K562 (cell line): ENCODE data around the gene GNG14. TPM values are rescaled to one million over a fixed set of nuclear protein-coding genes. Genes with fewer than 3 reads are reported as not detected.

Experiments
- CREM ChIP-seq: IDR thresholded peaks from 2 replicates; pipeline ENCODE4 v1.6.1; 2014; ENCODE audit warnings: antibody characterized with exemption, low read depth
- EWSR1 ChIP-seq: fragments of 450-650 bp; IDR thresholded peaks from 2 replicates; pipeline ENCODE4 v1.6.1; 2018; ENCODE audit warnings: borderline replicate concordance, mild to moderate bottlenecking, low read depth, moderate library complexity; ENCODE audit not compliant: partially characterized antibody
- GABPB1 ChIP-seq: sonication (generic); formaldehyde crosslinking; IDR thresholded peaks from 2 replicates; pipeline ENCODE4 v1.8.0; 2022; ENCODE audit warnings: mild to moderate bottlenecking, missing genetic modification reagents
- MYNN ChIP-seq, 2 experiments: sonication (generic); formaldehyde crosslinking in 1 of 2; IDR thresholded peaks; 2 replicates each; pipeline versions ENCODE4 v1.5.0 to v1.6.1; 2016 to 2020; ENCODE audit warnings: antibody characterized with exemption in 1 of 2, missing genetic modification reagents in 1 of 2
- NELFE ChIP-seq: IDR thresholded peaks from 2 replicates; pipeline ENCODE4 v1.6.1; 2011; ENCODE audit warnings: mild to moderate bottlenecking; ENCODE audit not compliant: insufficient read depth, insufficient read length
- NKRF ChIP-seq: fragments of 450-650 bp; IDR thresholded peaks from 2 replicates; pipeline ENCODE4 v1.6.1; 2016; ENCODE audit warnings: borderline replicate concordance
- PML ChIP-seq: IDR thresholded peaks from 2 replicates; pipeline ENCODE4 v1.6.1; 2012; ENCODE audit warnings: low read length, inconsistent platforms
- POLR2AphosphoS5 ChIP-seq: IDR thresholded peaks from 2 replicates; pipeline ENCODE4 v1.6.1; 2011; ENCODE audit warnings: mild to moderate bottlenecking, low read depth, low read length, moderate library complexity; ENCODE audit not compliant: control insufficient read depth, insufficient read depth
- PTBP1 ChIP-seq: fragments of 200-400 bp; formaldehyde crosslinking; IDR thresholded peaks from 2 replicates; pipeline ENCODE4 v1.6.1; 2017; ENCODE audit warnings: low read depth, low read length
- RBM15 ChIP-seq: fragments of 200-400 bp; formaldehyde crosslinking; IDR thresholded peaks from 2 replicates; pipeline ENCODE4 v1.6.1; 2018; ENCODE audit warnings: mild to moderate bottlenecking, low read length, moderate library complexity; ENCODE audit not compliant: insufficient read depth
- TBL1XR1 ChIP-seq, 2 experiments: IDR thresholded peaks; 2 replicates each; pipeline ENCODE4 v1.6.1; 2012; ENCODE audit warnings: improper control_type of control experiment in 2 of 2, low read length in 2 of 2, mild to moderate bottlenecking in 1 of 2
- ZBED1 ChIP-seq: IDR thresholded peaks from 2 replicates; pipeline ENCODE4 v1.6.1; 2014
- ZNF586 ChIP-seq: fragments of 450-650 bp; formaldehyde crosslinking; conservative IDR thresholded peaks from 2 replicates; pipeline ENCODE4 v1.4.0; 2020; ENCODE audit warnings: mild to moderate bottlenecking, moderate library complexity
- ZNF644 ChIP-seq: fragments of 200-800 bp; sonication (Bioruptor generic); IDR thresholded peaks from 2 replicates; pipeline ENCODE4 v1.6.1; 2016; ENCODE audit warnings: low read depth, missing genetic modification characterization, missing compliant biosample characterization
- ZNF79 ChIP-seq: fragments of 250-450 bp; sonication (Bioruptor Pico); IDR thresholded peaks from 2 replicates; pipeline ENCODE4 v1.4.0; 2020; ENCODE audit warnings: low read depth, mild to moderate bottlenecking, moderate library complexity
- polyA plus RNA-seq, 8 experiments: library from polyadenylated mRNA; depleted of rRNA in 4 of 8; stranded (reverse) in 5 of 8; unstranded in 3 of 8; fragments of >200 nt; fragmentation: Nextera tagmentation in 2 of 8; fragmentation: Illumina TruSeq in 1 of 8; extraction: Ambion mirVana in 2 of 8; extraction: Trizol in 1 of 8; gene quantifications; 2 replicates each; pipeline versions ENCODE4 v1.2.1 to v1.2.3, GENCODE V29; 2011 to 2014; ENCODE audit warnings: inconsistent platforms in 1 of 8, missing spikeins in 1 of 8
- total RNA-seq, 7 experiments: library from RNA; depleted of rRNA in 6 of 7; stranded (reverse); fragments of >200 nt in 6 of 7; fragmentation: Illumina TruSeq in 2 of 7; extraction: Trizol in 2 of 7; gene quantifications; 2 replicates each; pipeline versions ENCODE4 v1.2.1 to v1.2.3, GENCODE V29; 2011 to 2021; ENCODE audit warnings: low replicate concordance in 1 of 7
- TF ChIP-seq, protein P1 (sequence below), 2 experiments: fragments of 450-650 bp; IDR thresholded peaks; 2 replicates each; pipeline ENCODE4 v1.6.1; 2016; ENCODE audit warnings: mild to moderate bottlenecking in 2 of 2, borderline replicate concordance in 1 of 2, low read depth in 1 of 2, moderate library complexity in 1 of 2

Gene GNG14
- total and polyA plus RNA-seq, 9 of the 15 experiments (the other 6 are each of a cell fraction or from before 2014, with no cell fraction given), result not detected

GRCh38 chr19:12696366-12697335, 8.9 kb downstream of the GNG14 start, which contains the start of gene FBXW9 (continued):
- TF ChIP-seq CREM (peak; percentile 99), RBM15 (no peak), GABPB1 (CRISPR knock-in tag) (peak; percentile 98), MYNN (IDR thresholded peaks at IDR 0.05) (0 out of 2 replicates have a peak, but pooled peaks have one; percentile 35), MYNN (CRISPR knock-in tag; IDR thresholded peaks at IDR 0.05) (no peak), ZNF644 (tag) (no peak), EWSR1 (no peak), POLR2AphosphoS5 (peak; percentile 86), PTBP1 (0 out of 2 replicates have a peak, but pooled peaks have one; percentile 21), NKRF (peak; percentile 99; the same call in 1 of the 2 replicates), TBL1XR1 (IDR thresholded peaks at IDR 0.05; ENCODE audit: low read length in 2 of 2) (peak in 1 of 2 experiments; percentile 55; a peak in 1 of 4 replicates), ZBED1 (no peak), NELFE (no peak), ZNF79 (CRISPR knock-in tag) (no peak), ZNF586 (CRISPR knock-in tag) (no peak), PML (peak; percentile 61; the same call in 1 of the 2 replicates)
- TF ChIP-seq, protein P1, sequence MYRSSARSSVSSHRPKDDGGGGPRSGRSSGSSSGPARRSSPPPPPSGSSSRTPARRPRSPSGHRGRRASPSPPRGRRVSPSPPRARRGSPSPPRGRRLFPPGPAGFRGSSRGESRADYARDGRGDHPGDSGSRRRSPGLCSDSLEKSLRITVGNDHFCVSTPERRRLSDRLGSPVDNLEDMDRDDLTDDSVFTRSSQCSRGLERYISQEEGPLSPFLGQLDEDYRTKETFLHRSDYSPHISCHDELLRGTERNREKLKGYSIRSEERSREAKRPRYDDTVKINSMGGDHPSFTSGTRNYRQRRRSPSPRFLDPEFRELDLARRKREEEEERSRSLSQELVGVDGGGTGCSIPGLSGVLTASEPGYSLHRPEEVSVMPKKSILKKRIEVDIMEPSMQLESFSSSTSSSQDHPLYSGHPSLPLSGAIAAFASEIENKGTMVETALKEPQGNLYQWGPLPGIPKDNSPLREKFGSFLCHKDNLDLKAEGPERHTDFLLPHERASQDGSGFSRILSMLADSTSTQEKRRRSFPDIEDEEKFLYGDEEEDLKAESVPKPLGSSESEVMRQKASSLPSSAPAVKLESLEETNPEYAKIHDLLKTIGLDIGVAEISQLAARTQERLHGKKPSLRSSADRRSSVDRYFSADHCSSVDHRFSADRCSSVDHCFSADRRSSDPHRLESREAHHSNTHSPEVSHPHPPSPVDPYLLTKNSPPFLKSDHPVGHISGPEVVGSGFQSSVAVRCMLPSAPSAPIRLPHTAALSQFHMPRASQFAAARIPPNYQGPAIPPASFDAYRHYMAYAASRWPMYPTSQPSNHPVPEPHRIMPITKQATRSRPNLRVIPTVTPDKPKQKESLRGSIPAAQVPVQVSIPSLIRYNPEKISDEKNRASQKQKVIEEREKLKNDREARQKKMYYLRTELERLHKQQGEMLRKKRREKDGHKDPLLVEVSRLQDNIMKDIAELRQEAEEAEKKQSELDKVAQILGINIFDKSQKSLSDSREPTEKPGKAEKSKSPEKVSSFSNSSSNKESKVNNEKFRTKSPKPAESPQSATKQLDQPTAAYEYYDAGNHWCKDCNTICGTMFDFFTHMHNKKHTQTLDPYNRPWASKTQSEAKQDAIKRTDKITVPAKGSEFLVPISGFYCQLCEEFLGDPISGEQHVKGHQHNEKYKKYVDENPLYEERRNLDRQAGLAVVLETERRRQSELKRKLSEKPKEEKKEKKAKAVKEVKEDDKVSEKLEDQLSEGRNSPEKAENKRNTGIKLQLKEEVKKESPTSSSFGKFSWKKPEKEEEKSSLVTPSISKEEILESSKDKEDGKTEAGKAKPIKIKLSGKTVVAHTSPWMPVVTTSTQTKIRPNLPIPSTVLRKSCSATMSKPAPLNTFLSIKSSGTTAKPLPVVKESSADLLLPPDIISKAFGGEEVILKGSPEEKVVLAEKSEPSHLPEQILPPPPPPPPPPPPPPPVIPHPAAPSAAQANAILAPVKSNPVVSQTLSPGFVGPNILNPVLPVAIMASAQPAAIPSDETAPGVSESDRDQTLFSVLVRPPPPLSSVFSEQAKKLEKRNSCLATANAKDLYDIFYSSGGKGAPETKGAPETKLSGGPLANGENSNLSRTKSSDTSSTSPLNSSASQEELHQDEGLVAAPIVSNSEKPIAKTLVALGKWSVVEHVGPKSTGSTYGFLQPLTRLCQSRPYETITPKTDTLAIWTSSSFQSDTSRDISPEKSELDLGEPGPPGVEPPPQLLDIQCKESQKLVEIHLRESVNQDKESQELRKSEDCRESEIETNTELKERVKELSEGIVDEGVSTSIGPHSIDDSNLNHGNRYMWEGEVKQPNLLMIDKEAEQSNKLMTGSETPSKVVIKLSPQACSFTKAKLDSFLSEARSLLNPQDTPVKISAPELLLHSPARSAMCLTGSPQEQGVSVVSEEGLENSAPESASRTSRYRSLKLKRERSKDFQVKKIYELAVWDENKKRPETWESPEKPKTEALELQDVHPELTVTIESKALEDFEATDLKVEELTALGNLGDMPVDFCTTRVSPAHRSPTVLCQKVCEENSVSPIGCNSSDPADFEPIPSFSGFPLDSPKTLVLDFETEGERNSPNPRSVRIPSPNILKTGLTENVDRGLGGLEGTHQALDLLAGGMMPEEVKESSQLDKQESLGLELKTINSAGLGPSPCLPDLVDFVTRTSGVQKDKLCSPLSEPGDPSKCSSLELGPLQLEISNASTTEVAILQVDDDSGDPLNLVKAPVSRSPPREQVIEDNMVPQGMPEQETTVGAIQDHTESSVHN (IDR thresholded peaks at IDR 0.05; ENCODE audit: borderline replicate concordance in 1 of 2, low read depth in 1 of 2), result no peak
